NOMO-1 treated with dmso at 0.1 percent for 144 hours (cell line): Measurements from ENCODE around the gene VIL1.

Experiments
- DNase-seq: peaks from one replicate; lab custom pipeline; 2025; ENCODE audit not compliant: unreplicated experiment; lab: John Stamatoyannopoulos, UW

The VIL1 gene

GRCh38 chr2:218418717-218419458 is at the start of gene VIL1:
Gene VIL1, plus strand, starts transcription at chr2:218419123. Its CDS starts 4,656 bp downstream, at chr2:218423779.
- DNase-seq, result no peak

GRCh38 chr2:218369330-218369729 is 49.6 kb upstream of the VIL1 start:
- no peak for DNase-seq

- peak; percentile 85 for DNase-seq
Measured at GRCh38 chr2:218370410-218371063, 48.4 kb upstream of the VIL1 start.

- DNase-seq, result no peak
Measured at GRCh38 chr2:218371983-218372350, 47.0 kb upstream of the VIL1 start.

- no peak for DNase-seq
Measured at GRCh38 chr2:218374795-218375194, 44.1 kb upstream of the VIL1 start.

GRCh38 chr2:218375212-218375611 is 43.7 kb upstream of the VIL1 start:
- DNase-seq, result no peak

- no peak for DNase-seq
Measured at GRCh38 chr2:218378053-218378452, 40.9 kb upstream of the VIL1 start.

- DNase-seq, result peak; percentile 45
Measured at GRCh38 chr2:218381916-218382366, 37.0 kb upstream of the VIL1 start, which contains the start of gene SLC11A1. Gene SLC11A1, plus strand, starts transcription at chr2:218382273. Its CDS starts 96 bp downstream, at chr2:218382369.

GRCh38 chr2:218382785-218383184 is 36.1 kb upstream of the VIL1 start:
- DNase-seq, result no peak

GRCh38 chr2:218383892-218384519 is 34.9 kb upstream of the VIL1 start:
- no peak for DNase-seq

- DNase-seq, result no peak
Measured at GRCh38 chr2:218384975-218385374, 33.9 kb upstream of the VIL1 start.

- DNase-seq, result no peak
Measured at GRCh38 chr2:218386505-218387368, 32.2 kb upstream of the VIL1 start.

GRCh38 chr2:218387369-218388194 is 31.3 kb upstream of the VIL1 start:
- no peak for DNase-seq

- no peak for DNase-seq
Measured at GRCh38 chr2:218389333-218390150, 29.4 kb upstream of the VIL1 start.

GRCh38 chr2:218391202-218391601 is 27.7 kb upstream of the VIL1 start:
- no peak for DNase-seq

- no peak for DNase-seq
Measured at GRCh38 chr2:218392459-218392858, 26.5 kb upstream of the VIL1 start.

- DNase-seq, result no peak
Measured at GRCh38 chr2:218392891-218393462, 25.9 kb upstream of the VIL1 start.

GRCh38 chr2:218393750-218394290 is 25.1 kb upstream of the VIL1 start:
- peak; percentile 25 for DNase-seq
